GM18519 (cell line): ENCODE data around the gene ZC3H13.
"Not testable (repeated sequence)": the region's sequence is repeated elsewhere in the genome, so short reads cannot be mapped to it uniquely, and the experiment has no call there.

Source experiments
- ATAC-seq: cut with Tn5 transposase; IDR thresholded peaks from one replicate; pipeline ENCODE4 v1.9.1; 2021; ENCODE audit warnings: mild to moderate bottlenecking, moderate library complexity; ENCODE audit not compliant: unreplicated experiment, low FRiP score

ZC3H13 gene

GRCh38 chr13:46016216-46016615 lies 36.3 kb downstream of the ZC3H13 start:
- ATAC-seq, result no peak

- ATAC-seq, result no peak
Observed at GRCh38 chr13:46015366-46015765, 37.2 kb downstream of the ZC3H13 start.

- ATAC-seq, result no peak
Observed at GRCh38 chr13:46012404-46012803, 40.1 kb downstream of the ZC3H13 start.

- ATAC-seq, result no peak
Observed at GRCh38 chr13:46010148-46010547, 42.4 kb downstream of the ZC3H13 start.

GRCh38 chr13:46008631-46009030 lies 43.9 kb downstream of the ZC3H13 start:
- no peak for ATAC-seq

GRCh38 chr13:46006688-46007452 lies 45.7 kb downstream of the ZC3H13 start:
- no peak for ATAC-seq

GRCh38 chr13:46004491-46004890 lies 48.1 kb downstream of the ZC3H13 start:
- ATAC-seq, result no peak

GRCh38 chr13:45996631-45997030 lies 55.9 kb downstream of the ZC3H13 start:
- no peak for ATAC-seq

GRCh38 chr13:45995245-45995644 lies 57.3 kb downstream of the ZC3H13 start:
- no peak for ATAC-seq

- ATAC-seq, result no peak
Observed at GRCh38 chr13:45994752-45995151, 57.8 kb downstream of the ZC3H13 start.

- ATAC-seq, result no peak
Observed at GRCh38 chr13:45989607-45990006, 62.9 kb downstream of the ZC3H13 start.

GRCh38 chr13:45981127-45981526 lies 71.4 kb downstream of the ZC3H13 start:
- not testable (repeated sequence) for ATAC-seq

GRCh38 chr13:45975337-45975736 lies 77.2 kb downstream of the ZC3H13 start:
- no peak for ATAC-seq

- no peak for ATAC-seq
Observed at GRCh38 chr13:45974500-45974899, 78.0 kb downstream of the ZC3H13 start.

- no peak for ATAC-seq
Observed at GRCh38 chr13:45967589-45967988, 85.0 kb downstream of the ZC3H13 start.

GRCh38 chr13:45966715-45967114 lies 85.8 kb downstream of the ZC3H13 start:
- ATAC-seq, result no peak

GRCh38 chr13:45961468-45961867 lies 91.1 kb downstream of the ZC3H13 start:
- ATAC-seq, result no peak

- no peak for ATAC-seq
Observed at GRCh38 chr13:45954836-45955800, 97.4 kb downstream of the ZC3H13 start.

- ATAC-seq, result no peak
Observed at GRCh38 chr13:45953082-45953481, 99.5 kb downstream of the ZC3H13 start.

GRCh38 chr13:45951724-45952123 lies 100.8 kb downstream of the ZC3H13 start:
- no peak for ATAC-seq

GRCh38 chr13:45951166-45951565 lies 101.4 kb downstream of the ZC3H13 start:
- ATAC-seq, result no peak
